Amygdala (tissue), 56 donors: ENCODE measurements around the gene GOLT1A.
A peak's percentile ranks its signal among the peaks of the same experiment; 100 is the strongest.

ENCODE experiments used
- DNase-seq, 56 donors: peaks; one replicate each; lab custom pipeline; 2025; lab: John Stamatoyannopoulos, UW

GOLT1A gene

GRCh38 chr1:204213668-204214662 is at the start of gene GOLT1A:
Gene GOLT1A, minus strand, starts transcription at chr1:204213988. Its CDS starts 82 bp downstream, at chr1:204213906.
- DNase-seq: peak in 42 of 56 donors; percentile 8 to 75 (median 44)

- peak in 16 of 56 donors; percentile 24 to 69 (median 49) for DNase-seq
Measured at GRCh38 chr1:204263254-204263910, 49.6 kb upstream of the GOLT1A start.

GRCh38 chr1:204262506-204263253 is 48.9 kb upstream of the GOLT1A start:
- peak in 3 of 56 donors; percentile 28 to 60 (median 47) for DNase-seq

GRCh38 chr1:204261746-204262505 is 48.1 kb upstream of the GOLT1A start:
- no peak for DNase-seq

- DNase-seq: no peak
Measured at GRCh38 chr1:204261266-204261665, 47.5 kb upstream of the GOLT1A start.

GRCh38 chr1:204260601-204261197 is 46.9 kb upstream of the GOLT1A start:
- DNase-seq: no peak

DNA sequence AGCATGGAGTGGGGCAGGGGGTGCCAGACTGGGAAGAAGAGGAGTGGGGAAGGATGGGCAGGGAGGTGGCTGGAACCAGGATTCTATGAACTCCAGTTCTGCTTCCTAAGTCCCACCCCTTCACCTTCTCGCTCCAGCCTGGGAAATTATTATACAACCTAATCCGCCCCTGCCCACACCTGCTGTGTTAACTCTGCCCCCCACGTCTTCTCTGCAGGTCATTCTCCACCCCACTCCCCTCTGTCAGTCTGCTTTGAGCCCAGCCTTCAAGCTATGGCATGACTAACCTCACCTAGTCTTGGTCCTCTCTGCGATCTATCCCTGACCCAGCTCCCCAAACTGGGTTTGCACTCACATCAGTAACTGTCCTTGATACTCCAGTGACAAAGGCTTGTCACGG is 46.0 kb upstream of the GOLT1A start:
- no peak for DNase-seq

- DNase-seq: no peak
Measured at GRCh38 chr1:204259196-204259595, 45.4 kb upstream of the GOLT1A start.

- peak in 32 of 56 donors; percentile 13 to 79 (median 48) for DNase-seq
Measured at GRCh38 chr1:204258213-204259115, 44.7 kb upstream of the GOLT1A start.

- DNase-seq: peak in 8 of 56 donors; percentile 22 to 50 (median 36)
Measured at GRCh38 chr1:204257446-204257845, 43.7 kb upstream of the GOLT1A start.

- no peak for DNase-seq
Measured at GRCh38 chr1:204256531-204256930, 42.7 kb upstream of the GOLT1A start.

DNA sequence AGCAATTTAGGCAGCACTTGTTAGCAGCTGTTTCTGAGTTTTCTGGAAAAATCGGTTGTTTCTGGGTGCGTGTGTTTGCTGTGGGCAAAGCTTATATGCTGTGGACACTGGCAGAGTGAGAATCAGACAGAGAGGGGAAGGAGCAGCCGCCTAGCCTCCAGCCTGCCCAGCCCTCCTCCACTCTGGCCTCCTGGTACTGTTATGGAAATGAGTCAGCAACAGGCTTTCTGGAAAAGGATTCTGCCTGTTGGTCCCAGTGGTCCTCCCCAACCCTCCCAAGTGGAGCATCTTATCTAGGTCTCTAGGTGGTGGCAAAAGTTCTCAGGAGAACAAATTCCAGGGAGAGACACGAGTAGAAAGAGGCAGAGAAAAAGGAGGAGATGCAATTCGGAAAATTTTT is 42.2 kb upstream of the GOLT1A start:
- DNase-seq: no peak

DNA sequence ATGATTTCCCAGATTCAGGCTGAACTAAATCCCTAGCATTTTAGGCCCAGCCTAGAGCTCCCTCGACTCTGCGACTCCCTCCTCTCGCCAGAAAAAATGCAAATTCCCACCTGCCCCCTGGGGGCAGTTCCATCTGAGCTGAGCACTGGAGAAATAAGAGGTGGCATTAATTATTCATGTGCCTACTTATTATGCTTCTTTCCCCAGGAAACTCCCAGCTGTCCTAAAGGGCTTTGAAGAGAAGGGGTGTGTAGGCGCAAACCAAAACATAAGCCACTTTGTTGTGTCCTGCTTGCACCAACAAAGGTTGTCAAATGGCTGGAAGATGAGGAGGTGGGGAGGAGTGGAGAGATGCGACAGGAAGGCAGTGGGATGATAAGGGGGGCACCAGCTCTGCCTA is 41.4 kb upstream of the GOLT1A start:
- no peak for DNase-seq

- DNase-seq: no peak
Measured at GRCh38 chr1:204254031-204254661, 40.4 kb upstream of the GOLT1A start.

DNA sequence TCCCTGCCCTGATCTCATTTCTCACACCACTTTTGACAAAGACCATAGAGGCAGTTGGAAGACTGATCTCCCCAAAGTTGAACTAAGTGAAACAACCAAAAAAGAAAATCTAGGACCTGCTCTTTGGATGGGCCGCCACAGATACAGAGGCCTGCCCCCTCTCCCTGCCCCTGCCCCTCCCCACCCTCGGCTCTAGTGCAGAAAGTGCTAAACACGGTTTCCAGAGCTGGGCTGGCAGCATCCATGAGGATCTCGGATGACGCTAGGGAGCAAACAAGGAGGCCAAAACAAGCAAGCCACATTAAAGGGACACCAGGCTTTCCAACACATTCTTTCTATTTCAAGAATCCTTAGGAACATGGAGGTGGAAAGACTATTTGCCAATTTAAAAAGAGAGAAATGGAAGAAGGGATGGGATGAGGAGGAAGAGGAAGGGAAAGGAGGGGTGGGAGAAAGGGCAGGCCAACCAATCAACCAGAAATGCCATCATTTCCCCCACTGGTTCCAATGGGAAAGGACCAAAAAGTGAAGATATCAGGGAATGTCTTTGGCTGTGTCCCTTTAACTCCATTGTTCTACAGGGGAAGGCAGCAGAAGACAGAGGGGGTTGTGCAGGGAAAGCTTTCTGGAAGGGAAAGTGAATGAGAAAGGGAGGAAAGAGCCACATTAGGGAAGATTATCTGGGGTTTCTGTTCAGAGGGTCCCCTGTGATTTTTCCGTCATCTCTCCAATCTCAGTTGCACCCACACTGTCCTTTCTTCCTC is 38.3 kb upstream of the GOLT1A start:
- DNase-seq: no peak

GRCh38 chr1:204251286-204251685 is 37.5 kb upstream of the GOLT1A start:
- DNase-seq: no peak

GRCh38 chr1:204250428-204251030 is 36.7 kb upstream of the GOLT1A start:
- DNase-seq: no peak
